ENCODE results near the gene NR5A2.

- TF ChIP-seq CTCF (IDR thresholded peaks at IDR 0.05 in 8 of 11, conservative IDR thresholded peaks at IDR 0.05 in 3 of 11) (no peak), POLR2AphosphoS5 (IDR thresholded peaks at IDR 0.05) (no peak), POLR2A (IDR thresholded peaks at IDR 0.05) (no peak)
These were observed 8.6 kb downstream of the NR5A2 start for GRCh38 chr1:200035956-200036618.
